GM21528 (cell line): ENCODE measurements around the gene UST.
"Not testable (repeated sequence)": the region's sequence is repeated elsewhere in the genome, so short reads cannot be mapped to it uniquely, and the experiment has no call there.

Experiments used
- ATAC-seq: cut with Tn5 transposase; IDR thresholded peaks from one replicate; pipeline ENCODE4 v1.9.1; 2021; ENCODE audit warnings: mild to moderate bottlenecking, moderate library complexity; ENCODE audit not compliant: unreplicated experiment, low FRiP score

Gene UST

GRCh38 chr6:148857798-148858390, 111.1 kb downstream of the UST start:
- ATAC-seq, result no peak

DNA sequence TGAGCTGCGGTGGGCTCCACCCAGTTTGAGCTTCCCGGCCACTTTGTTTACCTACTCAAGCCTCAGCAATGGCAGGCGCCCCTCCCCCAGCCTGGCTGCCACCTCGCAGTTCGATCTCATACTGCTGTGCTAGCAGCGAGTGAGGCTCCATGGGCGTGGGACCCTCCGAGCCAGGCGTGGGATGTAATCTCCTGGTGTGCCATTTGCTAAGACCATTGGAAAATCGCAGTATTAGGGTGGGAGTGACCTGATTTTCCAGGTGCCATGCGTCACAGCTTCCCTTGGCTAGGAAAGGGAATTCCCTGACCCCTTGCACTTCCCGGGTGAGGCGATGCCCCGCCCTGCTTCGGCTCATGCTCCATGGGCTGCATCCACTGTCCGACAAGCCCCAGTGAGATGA, 117.3 kb downstream of the UST start:
- ATAC-seq, result not testable (repeated sequence)

- ATAC-seq, result no peak
Measured at GRCh38 chr6:148864941-148865340, 118.1 kb downstream of the UST start.

GRCh38 chr6:148866657-148867268, 119.9 kb downstream of the UST start:
- peak; percentile 99 for ATAC-seq

GRCh38 chr6:148867862-148868261, 121.0 kb downstream of the UST start:
- no peak for ATAC-seq

DNA sequence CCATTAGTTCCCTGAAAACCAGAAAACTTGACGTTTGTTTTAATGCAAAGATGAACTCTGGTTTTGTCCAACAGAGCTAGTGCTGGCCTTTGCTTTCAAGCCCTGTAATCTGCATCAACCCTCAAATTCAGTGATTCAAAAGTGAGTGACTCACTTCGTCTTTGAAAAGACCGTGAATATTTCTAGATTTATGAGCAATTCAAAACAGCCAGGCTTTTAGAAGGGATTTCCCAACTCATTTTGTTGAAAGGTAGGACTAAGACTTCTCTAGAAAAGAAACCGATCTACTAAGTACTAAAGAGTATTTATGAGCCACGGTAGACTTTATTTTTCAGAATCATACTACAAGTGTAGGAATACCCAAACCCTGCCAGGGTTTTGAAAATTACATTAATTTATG, 121.5 kb downstream of the UST start:
- ATAC-seq, result no peak

DNA sequence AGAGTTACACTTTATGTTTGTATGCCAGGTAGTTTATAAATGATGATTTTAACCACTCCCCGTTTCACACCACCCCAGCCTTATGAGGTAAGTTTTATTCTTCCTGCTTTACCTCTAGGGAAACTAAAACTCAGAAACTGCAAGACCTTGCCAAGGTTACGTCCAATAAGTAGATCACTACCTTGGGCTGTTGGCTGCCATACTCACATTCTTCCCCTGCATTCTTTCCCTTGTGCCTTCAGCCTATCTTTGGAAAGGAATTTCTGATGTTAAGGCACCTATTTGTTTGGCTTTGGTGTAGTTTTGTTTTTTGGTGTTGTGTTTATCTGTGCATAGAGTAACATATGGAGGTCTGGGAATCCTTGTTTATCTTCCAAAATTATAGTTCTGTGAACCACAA, 122.1 kb downstream of the UST start:
- ATAC-seq, result no peak

DNA sequence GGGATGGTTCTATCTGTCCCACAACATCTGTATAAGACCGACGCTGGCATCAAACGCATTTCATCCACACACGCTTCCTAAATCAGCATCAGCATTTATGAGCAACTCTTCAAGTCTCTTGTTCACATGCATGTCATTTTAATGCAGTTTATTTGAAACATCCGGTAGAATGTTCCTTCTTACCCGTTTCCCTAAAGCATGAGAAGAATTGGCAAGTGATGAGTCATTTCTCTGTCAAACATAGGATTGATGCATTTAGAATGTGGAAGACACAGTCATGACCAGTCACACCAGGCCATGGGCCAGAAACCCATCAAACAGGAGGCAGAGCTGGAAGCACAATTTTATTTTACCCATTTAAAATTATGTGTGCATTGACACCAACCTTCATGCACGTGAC, 122.8 kb downstream of the UST start:
- no peak for ATAC-seq

- no peak for ATAC-seq
Measured at GRCh38 chr6:148873154-148873553, 126.3 kb downstream of the UST start.

- no peak for ATAC-seq
Measured at GRCh38 chr6:148873868-148874267, 127.0 kb downstream of the UST start.

GRCh38 chr6:148874698-148875293, 128.0 kb downstream of the UST start:
- ATAC-seq, result no peak

DNA sequence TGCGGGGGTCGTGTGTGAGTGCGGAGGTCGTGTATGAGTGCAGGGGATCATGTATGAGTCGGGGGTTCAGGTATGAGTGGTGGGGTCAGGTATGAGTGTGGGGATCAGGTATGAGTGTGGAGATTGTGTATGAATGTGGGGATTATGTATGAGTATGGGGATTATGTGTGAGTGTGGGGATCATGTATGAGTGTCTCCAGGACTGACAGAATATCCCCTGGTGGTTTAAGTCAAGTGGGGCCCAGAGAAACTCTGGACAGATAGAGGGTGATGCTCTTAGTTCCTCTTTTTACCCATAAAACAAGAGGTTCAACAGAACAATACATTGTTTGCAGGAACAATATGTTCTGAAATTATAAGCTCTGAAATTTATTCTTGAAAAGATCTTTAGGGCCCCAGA, 131.9 kb downstream of the UST start:
- ATAC-seq, result no peak

- not testable (repeated sequence) for ATAC-seq
Measured at GRCh38 chr6:148880742-148881141, 133.9 kb downstream of the UST start.

DNA sequence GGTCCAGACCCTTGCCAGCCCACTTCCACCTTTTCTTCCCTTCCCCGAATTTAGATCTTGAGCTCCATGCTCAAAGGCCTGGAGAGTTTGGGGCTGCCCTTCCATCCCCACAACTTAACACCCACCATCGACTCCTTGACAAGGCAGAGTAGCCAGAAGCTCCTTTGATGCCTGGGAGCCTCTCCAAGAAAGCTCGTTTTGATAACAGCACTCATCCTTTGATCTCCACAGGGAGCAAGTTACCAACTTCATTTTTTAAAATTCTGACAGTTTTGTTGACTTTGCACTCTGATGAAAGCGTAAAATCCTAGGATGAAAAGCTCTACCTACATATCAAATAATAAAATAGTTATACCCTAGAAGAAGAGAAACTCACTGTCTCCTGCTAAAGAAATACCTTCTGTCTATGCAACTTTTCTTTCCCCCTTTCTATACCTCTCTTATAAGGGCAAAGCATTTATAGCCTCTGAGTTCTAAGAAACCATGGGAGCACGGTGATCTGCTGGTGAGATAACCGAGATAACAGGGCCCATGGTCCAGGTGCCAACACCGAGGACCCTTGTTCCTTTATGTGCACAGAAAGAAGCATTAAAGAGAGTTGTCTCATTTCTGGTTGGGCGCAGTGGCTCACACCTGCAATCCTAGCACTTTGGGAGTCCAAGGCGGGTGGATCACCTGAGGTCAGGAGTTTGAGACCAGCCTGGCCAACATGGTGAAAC, 134.9 kb downstream of the UST start:
- no peak for ATAC-seq

DNA sequence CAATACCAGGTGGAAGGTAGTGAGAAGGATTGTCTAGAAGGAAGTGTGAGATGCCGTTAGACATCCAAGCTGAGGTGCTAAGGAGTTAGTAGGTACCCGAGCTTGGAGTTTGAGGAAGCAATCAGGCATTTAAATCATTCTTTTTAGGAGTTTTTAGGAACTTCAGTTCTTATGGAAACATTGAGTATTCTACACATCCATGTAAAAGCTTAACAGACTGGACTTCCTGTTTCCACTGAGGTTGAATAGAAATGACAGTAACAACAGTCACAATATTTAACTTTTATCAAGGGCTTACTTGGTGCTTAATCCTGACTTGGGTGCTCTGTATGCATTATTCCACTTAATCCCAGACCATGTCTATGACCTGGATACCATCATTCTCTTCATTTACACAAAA, 136.4 kb downstream of the UST start:
- ATAC-seq, result no peak

DNA sequence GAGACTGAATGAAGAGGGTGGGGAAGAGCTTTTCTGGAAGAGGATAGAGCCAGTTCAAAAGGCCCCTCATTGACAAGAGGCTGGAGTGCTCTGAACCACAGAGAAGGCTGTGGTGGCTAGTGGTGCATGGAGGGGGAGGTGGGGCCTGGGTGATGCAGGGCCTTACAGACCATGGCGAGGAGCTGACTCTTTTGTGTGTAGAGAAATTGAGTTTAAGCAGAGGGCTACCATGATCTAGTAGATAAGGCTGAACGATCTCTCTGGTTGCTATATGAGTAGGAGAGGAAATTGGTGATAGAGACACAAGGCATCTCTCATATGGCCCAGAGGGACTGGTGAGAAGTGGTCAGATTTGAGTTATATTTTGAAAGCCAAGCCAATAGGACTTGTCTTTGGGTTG, 137.6 kb downstream of the UST start:
- ATAC-seq, result no peak

DNA sequence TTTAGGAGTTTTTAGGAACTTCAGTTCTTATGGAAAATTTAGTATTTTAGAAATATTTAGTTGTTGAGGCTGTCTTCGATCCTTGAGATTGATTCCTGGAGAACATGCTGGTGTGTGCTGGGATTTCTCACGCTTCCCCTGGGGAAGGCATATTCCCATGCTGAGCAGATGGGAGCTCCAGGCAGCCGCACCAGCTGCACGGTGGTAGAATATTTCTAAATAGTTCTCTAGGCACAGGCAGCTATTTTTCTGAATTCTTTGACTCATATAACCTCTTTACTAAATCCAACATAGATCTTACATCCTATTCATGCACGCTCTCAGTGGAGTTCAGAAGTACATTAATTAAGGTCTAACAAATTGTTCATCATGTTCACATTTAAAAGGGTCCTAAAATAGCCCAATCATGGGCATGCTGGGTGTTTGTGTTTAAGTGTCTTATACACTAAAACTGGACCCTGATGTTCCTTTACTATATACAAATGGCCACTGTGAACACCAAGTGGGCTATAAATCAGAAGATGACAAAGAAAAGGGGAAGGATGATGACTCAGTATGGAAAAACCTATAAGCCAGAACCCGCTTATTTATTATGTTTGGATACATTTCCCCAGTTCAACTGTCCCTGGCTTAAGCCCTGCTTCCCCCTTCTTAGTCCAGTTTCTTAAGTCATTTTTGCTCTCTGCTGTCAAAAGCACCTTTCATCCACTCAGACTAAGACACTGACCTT, 138.5 kb downstream of the UST start:
- ATAC-seq, result no peak

DNA sequence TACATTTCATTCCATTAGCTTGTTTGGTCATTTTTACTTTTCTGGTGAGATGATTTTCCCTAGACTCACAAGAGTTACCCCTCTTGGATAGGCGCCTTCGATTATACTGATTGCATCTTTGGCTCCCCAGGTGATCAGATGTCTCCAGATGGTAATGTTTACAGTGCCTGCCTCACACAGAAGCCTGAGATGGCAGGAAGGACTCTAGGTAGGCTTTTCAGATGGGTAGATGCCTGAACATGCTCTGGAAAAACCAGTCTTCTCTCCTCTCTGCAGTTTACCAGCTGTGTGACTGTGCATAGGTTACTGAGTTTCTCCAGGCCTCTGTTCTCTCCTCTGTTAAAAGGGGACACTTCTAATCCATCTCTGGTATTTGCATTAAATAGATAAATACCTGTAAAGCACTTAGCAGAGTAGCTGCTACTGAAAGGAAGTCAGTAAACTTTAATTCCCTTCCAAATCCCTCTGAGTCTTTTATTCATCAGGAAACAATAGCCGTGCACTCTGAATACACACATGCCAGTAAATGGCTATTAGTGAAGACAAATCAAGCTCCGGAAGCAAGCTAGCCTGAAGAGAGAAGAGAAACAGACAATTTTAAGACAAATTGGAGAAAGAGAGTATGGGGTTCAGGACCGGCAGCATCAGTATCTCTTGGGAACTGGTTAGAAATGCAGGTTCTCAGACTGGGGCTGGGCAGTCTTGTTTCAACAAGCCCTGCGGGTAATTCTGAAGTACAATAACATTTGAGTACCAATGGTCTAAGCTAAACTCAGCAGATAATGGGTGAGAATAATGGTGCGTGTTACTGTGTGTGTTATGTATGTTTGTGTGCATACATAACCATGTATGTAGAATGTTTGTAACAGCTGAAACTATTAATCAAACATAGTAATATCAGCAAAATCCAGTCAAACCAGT, 139.4 kb downstream of the UST start:
- no peak for ATAC-seq

- no peak for ATAC-seq
Measured at GRCh38 chr6:148887181-148887580, 140.4 kb downstream of the UST start.

DNA sequence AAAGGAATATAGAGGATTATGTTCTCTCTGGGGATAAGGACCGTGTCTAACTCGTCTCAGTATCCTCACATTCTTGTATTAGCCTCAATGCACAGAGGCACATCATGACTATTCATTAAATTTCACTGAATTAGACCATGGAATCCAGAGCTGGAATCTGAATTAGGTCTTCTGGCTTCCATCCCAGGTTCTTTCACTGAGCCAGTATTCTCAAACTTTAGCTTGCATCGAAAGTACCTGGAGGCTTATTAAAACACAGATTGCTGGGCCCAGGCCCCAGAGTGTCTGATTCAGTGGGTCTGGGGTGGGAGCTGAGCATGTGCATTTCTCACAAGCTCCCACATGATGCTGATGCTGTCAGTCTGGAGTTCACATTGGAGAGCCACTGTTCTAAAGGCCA, 142.0 kb downstream of the UST start:
- ATAC-seq, result no peak
